Body of pancreas (tissue), 4 donors: ENCODE measurements around the gene RC3H1.

Source experiments
- CTCF ChIP-seq, 7 experiments: fragments of 450-650 bp in 4 of 7; fragments of 200-600 bp in 3 of 7; sonication (generic) in 3 of 7; IDR thresholded peaks; one replicate each; pipeline ENCODE4 v1.5.1; 2016 to 2019; ENCODE audit warnings: antibody characterized with exemption in 7 of 7
- POLR2A ChIP-seq, 3 donors: fragments of 450-650 bp; IDR thresholded peaks; one replicate each; pipeline ENCODE4 v1.6.1; 2016; ENCODE audit warnings: antibody characterized with exemption in 3 of 3, mild to moderate bottlenecking in 2 of 3

GRCh38 chr1:174044418-174045222 is 22.5 kb upstream of the RC3H1 start:
- TF ChIP-seq POLR2A (IDR thresholded peaks at IDR 0.05) (no peak), CTCF (IDR thresholded peaks at IDR 0.05) (no peak)
